Peyer's patch (tissue), 4 donors: ENCODE data around the gene NAA15.

Source experiments
- CTCF ChIP-seq, 6 experiments: fragments of 450-650 bp in 4 of 6; fragments of 200-600 bp in 2 of 6; sonication (generic) in 1 of 6; IDR thresholded peaks; one replicate each; pipeline ENCODE4 v1.5.1; 2017 to 2019; ENCODE audit warnings: antibody characterized with exemption in 6 of 6, mild to moderate bottlenecking in 3 of 6, moderate library complexity in 1 of 6
- POLR2A ChIP-seq, 2 donors: fragments of 450-650 bp; IDR thresholded peaks; one replicate each; pipeline ENCODE4 v1.5.1; 2017; ENCODE audit warnings: antibody characterized with exemption in 2 of 2, mild to moderate bottlenecking in 2 of 2, moderate library complexity in 2 of 2

- no peak for TF ChIP-seq POLR2A (IDR thresholded peaks at IDR 0.05)
- TF ChIP-seq CTCF (IDR thresholded peaks at IDR 0.05) = no peak
Observed at GRCh38 chr4:139295942-139296299, 5.4 kb upstream of the NAA15 start.
